Ishikawa (cell line): ENCODE measurements around the gene LINGO4.

ENCODE experiments used
- CEBPB ChIP-seq: IDR thresholded peaks from 2 replicates; pipeline ENCODE4 v1.6.1; 2012
- CREB1 ChIP-seq: IDR thresholded peaks from 2 replicates; pipeline ENCODE4 v1.6.1; 2012; ENCODE audit warnings: low read depth
- EGR1 ChIP-seq: IDR thresholded peaks from 2 replicates; pipeline ENCODE4 v1.6.1; 2012
- EP300 ChIP-seq: IDR thresholded peaks from 2 replicates; pipeline ENCODE4 v1.6.1; 2012; ENCODE audit warnings: borderline replicate concordance
- FOXM1 ChIP-seq: IDR thresholded peaks from 2 replicates; pipeline ENCODE4 v1.6.1; 2012; ENCODE audit warnings: low read depth, borderline replicate concordance
- NFIC ChIP-seq: IDR thresholded peaks from 2 replicates; pipeline ENCODE4 v1.6.1; 2012
- RAD21 ChIP-seq: IDR thresholded peaks from 2 replicates; pipeline ENCODE4 v1.6.1; 2012; ENCODE audit warnings: low read depth
- TAF1 ChIP-seq: IDR thresholded peaks from 2 replicates; pipeline ENCODE4 v1.6.1; 2012; ENCODE audit warnings: low read depth, mild to moderate bottlenecking
- TCF12 ChIP-seq: IDR thresholded peaks from 2 replicates; pipeline ENCODE4 v1.6.1; 2012; ENCODE audit warnings: low read depth
- TEAD4 ChIP-seq: IDR thresholded peaks from 2 replicates; pipeline ENCODE4 v1.6.1; 2012
- USF1 ChIP-seq: IDR thresholded peaks from 2 replicates; pipeline ENCODE4 v1.6.1; 2012
- YY1 ChIP-seq: IDR thresholded peaks from 2 replicates; pipeline ENCODE4 v1.6.1; 2012; ENCODE audit warnings: low read depth
- ZBTB7A ChIP-seq: IDR thresholded peaks from 2 replicates; pipeline ENCODE4 v1.6.1; 2012; ENCODE audit warnings: low read depth
- TF ChIP-seq, protein P1 (sequence below): IDR thresholded peaks from 2 replicates; pipeline ENCODE4 v1.6.1; 2012
- TF ChIP-seq, protein P2 (sequence below): IDR thresholded peaks from 2 replicates; pipeline ENCODE4 v1.6.1; 2012; ENCODE audit warnings: low read depth, mild to moderate bottlenecking

Gene LINGO4

DNA sequence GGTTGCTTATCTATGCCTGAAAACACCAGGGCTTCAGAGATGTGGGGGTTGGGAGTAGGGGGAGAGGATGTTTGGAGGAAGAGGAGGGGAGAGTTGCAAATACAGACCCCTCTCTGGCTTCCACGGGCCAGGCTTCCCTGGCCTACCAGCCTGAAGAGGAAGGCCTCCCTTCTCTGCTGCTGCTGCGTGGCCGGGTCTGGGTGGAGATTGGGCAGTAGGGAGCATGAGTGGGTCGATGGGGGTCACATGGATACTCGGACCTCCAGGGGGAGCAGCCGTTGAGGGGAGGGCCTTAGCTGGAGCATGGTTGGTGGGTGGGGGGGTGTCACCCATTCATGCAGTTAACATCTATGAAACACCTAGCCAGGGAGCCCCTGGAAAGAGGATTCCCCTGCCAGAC, 24.8 kb upstream of the LINGO4 start:
- TF ChIP-seq CREB1: no peak
- TF ChIP-seq CEBPB: no peak
- no peak for TF ChIP-seq TAF1

DNA sequence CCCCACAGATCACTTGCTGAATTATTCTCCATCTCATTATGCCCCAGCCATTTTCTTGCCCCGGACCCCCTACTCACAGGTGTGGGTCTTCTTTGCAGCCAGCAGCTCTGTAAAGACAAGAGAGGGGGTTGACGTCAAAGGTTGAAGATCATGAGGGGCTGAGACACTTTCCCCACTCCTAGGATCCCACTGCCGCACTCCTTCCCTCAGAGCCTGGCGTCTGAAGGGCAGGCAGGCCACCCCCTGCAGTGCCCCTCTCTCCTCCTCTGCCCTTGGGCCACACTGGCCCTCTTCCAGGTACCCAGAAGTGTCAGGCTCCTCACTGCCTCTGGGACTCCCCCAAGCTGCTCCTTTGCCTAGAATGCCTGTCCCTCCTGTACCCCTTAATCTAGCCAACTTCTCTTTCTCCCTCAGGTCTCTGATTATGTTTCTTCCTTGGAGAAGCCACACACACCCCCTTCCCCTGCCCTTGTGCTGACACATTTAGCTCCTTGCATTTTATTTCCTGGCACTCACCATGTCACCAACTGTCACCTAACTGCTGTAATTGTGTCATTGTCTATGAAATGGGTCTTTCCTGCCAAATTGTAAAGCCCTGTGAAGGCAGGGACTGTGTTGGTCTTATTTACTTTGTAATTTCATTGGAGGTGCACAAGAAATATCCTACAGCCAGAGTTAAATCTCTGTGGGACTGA, 24.3 kb upstream of the LINGO4 start:
- TF ChIP-seq NFIC: no peak
- TF ChIP-seq EP300: no peak
- TF ChIP-seq, protein P1, sequence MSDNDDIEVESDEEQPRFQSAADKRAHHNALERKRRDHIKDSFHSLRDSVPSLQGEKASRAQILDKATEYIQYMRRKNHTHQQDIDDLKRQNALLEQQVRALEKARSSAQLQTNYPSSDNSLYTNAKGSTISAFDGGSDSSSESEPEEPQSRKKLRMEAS: no peak
- TF ChIP-seq CREB1: no peak
- TF ChIP-seq, protein P2, sequence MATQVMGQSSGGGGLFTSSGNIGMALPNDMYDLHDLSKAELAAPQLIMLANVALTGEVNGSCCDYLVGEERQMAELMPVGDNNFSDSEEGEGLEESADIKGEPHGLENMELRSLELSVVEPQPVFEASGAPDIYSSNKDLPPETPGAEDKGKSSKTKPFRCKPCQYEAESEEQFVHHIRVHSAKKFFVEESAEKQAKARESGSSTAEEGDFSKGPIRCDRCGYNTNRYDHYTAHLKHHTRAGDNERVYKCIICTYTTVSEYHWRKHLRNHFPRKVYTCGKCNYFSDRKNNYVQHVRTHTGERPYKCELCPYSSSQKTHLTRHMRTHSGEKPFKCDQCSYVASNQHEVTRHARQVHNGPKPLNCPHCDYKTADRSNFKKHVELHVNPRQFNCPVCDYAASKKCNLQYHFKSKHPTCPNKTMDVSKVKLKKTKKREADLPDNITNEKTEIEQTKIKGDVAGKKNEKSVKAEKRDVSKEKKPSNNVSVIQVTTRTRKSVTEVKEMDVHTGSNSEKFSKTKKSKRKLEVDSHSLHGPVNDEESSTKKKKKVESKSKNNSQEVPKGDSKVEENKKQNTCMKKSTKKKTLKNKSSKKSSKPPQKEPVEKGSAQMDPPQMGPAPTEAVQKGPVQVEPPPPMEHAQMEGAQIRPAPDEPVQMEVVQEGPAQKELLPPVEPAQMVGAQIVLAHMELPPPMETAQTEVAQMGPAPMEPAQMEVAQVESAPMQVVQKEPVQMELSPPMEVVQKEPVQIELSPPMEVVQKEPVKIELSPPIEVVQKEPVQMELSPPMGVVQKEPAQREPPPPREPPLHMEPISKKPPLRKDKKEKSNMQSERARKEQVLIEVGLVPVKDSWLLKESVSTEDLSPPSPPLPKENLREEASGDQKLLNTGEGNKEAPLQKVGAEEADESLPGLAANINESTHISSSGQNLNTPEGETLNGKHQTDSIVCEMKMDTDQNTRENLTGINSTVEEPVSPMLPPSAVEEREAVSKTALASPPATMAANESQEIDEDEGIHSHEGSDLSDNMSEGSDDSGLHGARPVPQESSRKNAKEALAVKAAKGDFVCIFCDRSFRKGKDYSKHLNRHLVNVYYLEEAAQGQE: no peak
- TF ChIP-seq YY1: no peak

GRCh38 chr1:151828921-151829320, 23.7 kb upstream of the LINGO4 start:
- no peak for TF ChIP-seq FOXM1
- no peak for TF ChIP-seq EP300
- TF ChIP-seq ZBTB7A: no peak
- no peak for TF ChIP-seq USF1
- TF ChIP-seq, protein P2: peak; percentile 83
- TF ChIP-seq TCF12: no peak
- no peak for TF ChIP-seq TEAD4
- TF ChIP-seq EGR1: peak; percentile 80
- no peak for TF ChIP-seq NFIC

- TF ChIP-seq TEAD4 (no peak), USF1 (no peak), YY1 (no peak)
Measured at GRCh38 chr1:151827853-151828252, 22.6 kb upstream of the LINGO4 start.

- no peak for TF ChIP-seq TEAD4
Measured at GRCh38 chr1:151825751-151826660, 20.8 kb upstream of the LINGO4 start.

DNA sequence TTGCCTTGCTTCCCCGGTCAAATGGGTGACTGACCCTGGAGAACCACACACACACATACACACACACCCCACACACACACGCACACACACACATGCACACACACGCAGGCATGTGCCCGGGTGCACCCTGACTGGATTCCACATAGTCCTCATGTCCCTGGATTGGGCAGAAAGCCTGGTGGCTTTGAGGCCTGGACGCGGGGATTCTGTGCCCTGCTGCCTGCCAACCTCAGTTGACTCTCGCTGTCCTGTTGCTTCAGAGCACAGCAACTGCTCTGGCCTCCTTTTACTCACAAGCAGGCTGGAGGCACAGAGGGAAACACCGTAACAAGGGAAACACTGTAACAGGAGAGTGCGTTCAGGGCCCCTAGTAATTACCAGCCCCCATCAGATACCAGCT, 20.0 kb upstream of the LINGO4 start:
- no peak for TF ChIP-seq EP300
- no peak for TF ChIP-seq YY1
- no peak for TF ChIP-seq ZBTB7A
- TF ChIP-seq TAF1: no peak
- TF ChIP-seq, protein P1: no peak
- TF ChIP-seq NFIC: no peak
- no peak for TF ChIP-seq CREB1
- TF ChIP-seq RAD21: no peak
- no peak for TF ChIP-seq TEAD4
- TF ChIP-seq EGR1: no peak
- no peak for TF ChIP-seq FOXM1
- TF ChIP-seq, protein P2: no peak
- TF ChIP-seq CEBPB: no peak
- no peak for TF ChIP-seq USF1
- no peak for TF ChIP-seq TCF12
